H1 (cell line): ENCODE data around the gene NPHP4. TPM values are rescaled to one million over a fixed set of nuclear protein-coding genes. Genes with fewer than 3 reads are reported as not detected.

Experiments
- CTCF ChIA-PET: fragments of 300-600 bp; sonication (Branson Sonifier 250); formaldehyde crosslinking; loops from one replicate; lab custom pipeline; 2021; ENCODE audit not compliant: partially characterized antibody; lab: Charles Lee
- POLR2A ChIA-PET: fragments of 300-600 bp; sonication (Branson Sonifier 250); formaldehyde crosslinking; loops from one replicate; lab custom pipeline; 2021; ENCODE audit warnings: inconsistent platforms; ENCODE audit not compliant: partially characterized antibody; lab: Charles Lee
- DNase-seq, 2 experiments: peaks; one replicate each; pipeline versions ENCODE4 v3.0.0 to v3.0.0-alpha.2; 2010 to 2022; ENCODE audit warnings: low spot score in 2 of 2, low read depth in 1 of 2, mixed read lengths in 1 of 2
- FAIRE-seq: peaks from 2 replicates; lab custom pipeline; 2011; peaks lifted over from hg19 to GRCh38; lab: Jason Lieb, UNC
- H2AFZ ChIP-seq: 2 replicates; pipeline ENCODE4 v1.8.1; 2012; ENCODE audit warnings: low read length, inconsistent platforms
- H2AK5ac ChIP-seq: 2 replicates; pipeline ENCODE4 v1.6.1; 2013; ENCODE audit warnings: low read depth, low read length
- H2BK120ac ChIP-seq: replicated peaks from 2 replicates; pipeline ENCODE3; 2013; ENCODE audit warnings: low read depth, low read length, inconsistent platforms
- H2BK12ac ChIP-seq: 2 replicates; pipeline ENCODE4 v1.6.1; 2013; ENCODE audit warnings: low read depth, low read length
- H2BK15ac ChIP-seq: 2 replicates; pipeline ENCODE4 v1.6.1; 2013; ENCODE audit warnings: low read length
- H2BK20ac ChIP-seq: 2 replicates; pipeline ENCODE4 v1.6.1; 2013; ENCODE audit warnings: low read length
- H2BK5ac ChIP-seq: 2 replicates; pipeline ENCODE4 v1.6.1; 2013; ENCODE audit warnings: low read depth, low read length
- H3K14ac ChIP-seq: 2 replicates; pipeline ENCODE4 v1.6.1; 2013; ENCODE audit warnings: inconsistent platforms; ENCODE audit not compliant: insufficient read length
- H3K18ac ChIP-seq: 2 replicates; pipeline ENCODE4 v1.6.1; 2013; ENCODE audit warnings: low read length; ENCODE audit errors: extremely low read depth
- H3K23ac ChIP-seq: 2 replicates; pipeline ENCODE4 v1.6.1; 2013; ENCODE audit warnings: inconsistent platforms; ENCODE audit not compliant: insufficient read length
- H3K23me2 ChIP-seq: 2 replicates; pipeline ENCODE4 v1.6.1; 2013; ENCODE audit warnings: low read depth, low read length
- H3K27ac ChIP-seq: 2 replicates; pipeline ENCODE4 v1.6.1; 2011; ENCODE audit warnings: low read depth, low read length, inconsistent platforms
- H3K27me3 ChIP-seq, 4 experiments: replicated peaks in 1 of 4; 1 replicate in 1 of 4; 2 replicates in 3 of 4; pipeline versions ENCODE4 v1.6.1 to v1.8.1; 2011 to 2013; ENCODE audit warnings: low read length in 3 of 4, mild to moderate bottlenecking in 3 of 4, inconsistent platforms in 2 of 4, mixed read lengths in 2 of 4, moderate library complexity in 1 of 4; ENCODE audit not compliant: control insufficient read depth in 3 of 4, insufficient read depth in 3 of 4; ENCODE audit errors: extremely low read depth in 1 of 4
- H3K36me3 ChIP-seq, 4 experiments: 2 replicates each; pipeline versions ENCODE4 v1.6.1 to v1.8.1; 2011 to 2013; ENCODE audit warnings: mild to moderate bottlenecking in 4 of 4, low read length in 3 of 4, moderate library complexity in 2 of 4, control low read depth in 1 of 4, inconsistent platforms in 1 of 4; ENCODE audit not compliant: insufficient read depth in 4 of 4, control insufficient read depth in 2 of 4
- H3K4ac ChIP-seq: replicated peaks from 2 replicates; pipeline ENCODE3; 2013; ENCODE audit warnings: low read length, low read depth, mixed read lengths, inconsistent platforms; ENCODE audit not compliant: insufficient read length
- H3K4me1 ChIP-seq, 4 experiments: replicated peaks in 1 of 4; 1 replicate in 1 of 4; 2 replicates in 3 of 4; pipeline versions ENCODE4 v1.6.1 to v1.8.1; 2011 to 2013; ENCODE audit warnings: low read length in 3 of 4, inconsistent platforms in 2 of 4, mixed read lengths in 1 of 4; ENCODE audit not compliant: insufficient read depth in 4 of 4, control insufficient read depth in 3 of 4
- H3K4me2 ChIP-seq, 2 experiments: 2 replicates each; pipeline versions ENCODE4 v1.6.1 to v1.8.1; 2011 to 2013; ENCODE audit warnings: low read depth in 2 of 2, low read length in 2 of 2, control low read depth in 1 of 2, inconsistent platforms in 1 of 2, mild to moderate bottlenecking in 1 of 2; ENCODE audit not compliant: insufficient read depth in 1 of 2
- H3K4me3 ChIP-seq, 4 experiments: fragments of 200-600, 300-600 bp in 1 of 4; sonication (generic), shearing (Covaris generic), sonication (Bioruptor Twin) in 1 of 4; 2 replicates each; pipeline versions ENCODE4 v1.5.1 to v1.8.1; 2011 to 2016; ENCODE audit warnings: low read length in 4 of 4, low read depth in 3 of 4, control low read depth in 2 of 4, inconsistent platforms in 2 of 4, mild to moderate bottlenecking in 2 of 4, mixed read lengths in 1 of 4, moderate library complexity in 1 of 4; ENCODE audit not compliant: insufficient read depth in 2 of 4; ENCODE audit errors: extremely low read depth in 1 of 4
- H3K56ac ChIP-seq: replicated peaks from 2 replicates; pipeline ENCODE3; 2013; ENCODE audit warnings: low read depth, mild to moderate bottlenecking, mixed read lengths, low read length, inconsistent platforms; ENCODE audit not compliant: insufficient read length
- H3K79me1 ChIP-seq: 2 replicates; pipeline ENCODE4 v1.6.1; 2013; ENCODE audit warnings: low read depth, low read length, control low read depth
- H3K79me2 ChIP-seq, 2 experiments: 2 replicates each; pipeline versions ENCODE4 v1.6.1 to v1.8.1; 2012 to 2013; ENCODE audit warnings: low read length in 2 of 2, mild to moderate bottlenecking in 2 of 2, inconsistent platforms in 1 of 2; ENCODE audit not compliant: insufficient read depth in 2 of 2, control insufficient read depth in 1 of 2
- H3K9ac ChIP-seq, 4 experiments: replicated peaks in 1 of 4; 1 replicate in 1 of 4; 2 replicates in 3 of 4; pipeline versions ENCODE4 v1.6.1 to v1.8.1; 2011 to 2013; ENCODE audit warnings: low read depth in 3 of 4, low read length in 3 of 4, control low read depth in 2 of 4, mild to moderate bottlenecking in 2 of 4, moderate library complexity in 2 of 4, inconsistent platforms in 1 of 4; ENCODE audit errors: extremely low read depth in 1 of 4
- H3K9me3 ChIP-seq, 2 experiments: 2 replicates each; pipeline versions ENCODE4 v1.6.1 to v1.8.1; 2012 to 2013; ENCODE audit warnings: mild to moderate bottlenecking in 2 of 2, moderate library complexity in 2 of 2, control low read depth in 1 of 2, inconsistent platforms in 1 of 2, low read depth in 1 of 2, low read length in 1 of 2, mixed read lengths in 1 of 2; ENCODE audit not compliant: insufficient read depth in 2 of 2
- H4K20me1 ChIP-seq, 2 experiments: replicated peaks in 1 of 2; 2 replicates each; pipeline versions ENCODE3 to v1.8.1; 2011 to 2013; ENCODE audit warnings: inconsistent platforms in 2 of 2, low read length in 2 of 2, mild to moderate bottlenecking in 1 of 2; ENCODE audit not compliant: insufficient read depth in 2 of 2, control insufficient read depth in 1 of 2
- H4K5ac ChIP-seq: 2 replicates; pipeline ENCODE4 v1.6.1; 2013; ENCODE audit warnings: low read length, low read depth, mixed read lengths, inconsistent platforms; ENCODE audit not compliant: insufficient read length
- H4K8ac ChIP-seq: 2 replicates; pipeline ENCODE4 v1.8.0; 2013; ENCODE audit warnings: mild to moderate bottlenecking, moderate library complexity, low read length, inconsistent platforms; ENCODE audit not compliant: insufficient read depth; ENCODE audit errors: extremely low read depth
- H4K91ac ChIP-seq: replicated peaks from 2 replicates; pipeline ENCODE3; 2013; ENCODE audit warnings: low read length, mixed read lengths, inconsistent platforms; ENCODE audit not compliant: insufficient read length
- CBX5 ChIP-seq: fragments of 300-800, 300-1000 bp; sonication (generic); IDR thresholded peaks from 2 replicates; pipeline ENCODE4 v1.7.1; 2016; ENCODE audit warnings: antibody characterized with exemption, low read length, low read depth
- CBX8 ChIP-seq: fragments of 300-800, 300-1000 bp; sonication (generic); IDR thresholded peaks from 2 replicates; pipeline ENCODE4 v1.7.1; 2016; ENCODE audit warnings: low read depth, low read length, borderline replicate concordance
- SAP30 ChIP-seq: fragments of 300-600 bp; sonication (generic); IDR thresholded peaks from 2 replicates; pipeline ENCODE4 v1.7.1; 2012; ENCODE audit warnings: low read length, moderate library complexity, mild to moderate bottlenecking, inconsistent platforms; ENCODE audit not compliant: insufficient read depth, insufficient replicate concordance
- WGBS, 2 experiments: shearing (Covaris generic) in 1 of 2; methylation state at CpG; one replicate each; pipeline versions ENCODE4 v1.1.6 to v1.1.7; 2013 to 2015; ENCODE audit warnings: low lambda C conversion rate in 2 of 2, mixed read lengths in 2 of 2, inconsistent platforms in 1 of 2, low coverage in 1 of 2, missing lambda C conversion rate in 1 of 2; ENCODE audit not compliant: insufficient replicate concordance in 2 of 2, insufficient coverage in 1 of 2, insufficient read length in 1 of 2; ENCODE audit errors: extremely low coverage in 1 of 2, missing lambda C conversion rate in 1 of 2; 5-methylcytosine and 5-hydroxymethylcytosine counted together
- polyA plus RNA-seq, 7 experiments: library from polyadenylated mRNA; depleted of rRNA in 3 of 7; stranded (reverse) in 5 of 7; unstranded in 2 of 7; fragments of >200 nt in 5 of 7; fragments of 200-250 nt in 2 of 7; gene quantifications; 1 replicate in 5 of 7; 2 replicates in 1 of 7; 4 replicates in 1 of 7; pipeline versions ENCODE4 v1.2.1 to v1.2.3, GENCODE V29; 2011 to 2013; ENCODE audit warnings: missing spikeins in 2 of 7, mixed read lengths in 2 of 7
- total RNA-seq: library from RNA; stranded (reverse); fragmentation: NEBNext Ultra II Directional; extraction: Animal tissue kit (Norgen Biotek cat#: 25700); gene quantifications from 2 replicates; pipeline ENCODE4 v1.2.1, GENCODE V29; 2021

Gene NPHP4
- total and polyA plus RNA-seq, 2 of the 8 experiments (the other 6 are each of a cell fraction or from before 2014, with no cell fraction given) = 5.8 to 14.0 TPM

DNA sequence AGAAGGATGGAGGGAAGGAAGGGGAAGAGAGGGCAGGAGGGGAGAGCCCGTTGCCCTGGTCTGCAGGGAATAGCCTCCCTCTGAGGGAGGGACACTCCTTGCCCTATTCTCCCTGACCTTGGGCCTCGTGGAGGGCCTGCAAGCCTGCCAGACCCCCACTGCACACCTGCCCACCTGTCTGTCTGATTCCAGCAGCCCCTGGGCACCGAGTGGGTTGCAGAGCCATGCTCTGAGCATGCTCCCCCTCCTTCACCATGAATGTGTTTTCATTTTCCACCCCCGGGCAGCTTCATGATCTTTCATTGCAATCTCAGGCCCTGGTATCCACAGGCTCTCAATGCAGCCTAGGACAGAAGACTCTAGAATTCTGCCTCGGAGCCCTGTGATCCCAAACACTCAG is 5.1 kb upstream of the NPHP4 start:
- no peak overlapping the region for H2BK12ac ChIP-seq
- TF ChIP-seq SAP30 (no peak), CBX8 (no peak), CBX5 (no peak)
- WGBS, 2 experiments = 88% methylated on average over 5 of the region's 5 CpGs; no CpG with 5 or more reads in 1 of the 2 experiments

More for the DNA sequence above, 5.1 kb upstream of the NPHP4 start:
- H3K4me3 ChIP-seq = no peak overlapping the region
- no peaks in the 10 kb centered on the region for H3K79me2 ChIP-seq
- H3K14ac ChIP-seq = no peak overlapping the region
- H3K23me2 ChIP-seq = peaks cover 11% of the 10 kb centered on the region; the same call in 1 of the 2 replicates
- FAIRE-seq (no peak), DNase-seq (no peak)
- H2BK15ac ChIP-seq = no peak overlapping the region
- no peak overlapping the region for H4K8ac ChIP-seq
- H4K91ac ChIP-seq = no peak overlapping the region
- H3K23ac ChIP-seq = no peak overlapping the region
- CTCF ChIA-PET = interaction anchor here (1.1 to 1.3 kb wide), 2 partner anchors 20 to 37 kb away, joined by 3 to 6 read pairs; no protein-coding TSS in a partner anchor
- no peak overlapping the region for H4K5ac ChIP-seq
- no peak overlapping the region for H3K4ac ChIP-seq
- no peak overlapping the region for H2BK120ac ChIP-seq
- H3K4me1 ChIP-seq = peaks cover 0 to 12% (median 6%) of the 10 kb centered on the region in 4 experiments; a peak in 5 of 7 replicates
- no peak overlapping the region for H2AK5ac ChIP-seq
- no peak overlapping the region for H3K56ac ChIP-seq
- no peak overlapping the region for H2BK5ac ChIP-seq
- no peak overlapping the region for H3K27ac ChIP-seq
- H3K36me3 ChIP-seq = no peaks in the 10 kb centered on the region
- POLR2A ChIA-PET = no interaction called here
- H3K79me1 ChIP-seq = no peaks in the 10 kb centered on the region; the same call in 1 of the 2 replicates
- H3K9me3 ChIP-seq = no peaks in the 10 kb centered on the region
- no peak overlapping the region for H2BK20ac ChIP-seq
- H2AFZ ChIP-seq = no peak overlapping the region
- H3K9ac ChIP-seq = no peak overlapping the region
- peaks cover 0 to 26% (median 15%) of the 10 kb centered on the region in 4 experiments; a peak in 5 of 7 replicates for H3K27me3 ChIP-seq
- H3K18ac ChIP-seq = no peak overlapping the region
- no peak overlapping the region for H3K4me2 ChIP-seq
- peaks cover 5 to 6% of the 10 kb centered on the region in 2 experiments for H4K20me1 ChIP-seq
